Uterus (tissue), 2 donors: ENCODE results near the gene ACTL10.

Source experiments
- CTCF ChIP-seq, 4 experiments: fragments of 200-600 bp in 2 of 4; fragments of 450-650 bp in 2 of 4; sonication (generic) in 2 of 4; IDR thresholded peaks; one replicate each; pipeline ENCODE4 v1.5.1; 2016 to 2019; ENCODE audit warnings: antibody characterized with exemption in 4 of 4, mild to moderate bottlenecking in 2 of 4, moderate library complexity in 1 of 4
- POLR2A ChIP-seq, 2 donors: fragments of 450-650 bp; IDR thresholded peaks; one replicate each; pipeline ENCODE4 v1.6.1; 2016; ENCODE audit warnings: antibody characterized with exemption in 2 of 2, mild to moderate bottlenecking in 1 of 2, moderate library complexity in 1 of 2

- TF ChIP-seq CTCF (IDR thresholded peaks at IDR 0.05) (no peak), POLR2A (IDR thresholded peaks at IDR 0.05) (no peak)
Measured at GRCh38 chr20:33688938-33689424, 22.2 kb downstream of the ACTL10 start.
